ENCODE measurements around the gene HEPHL1. TPM values are rescaled to one million over a fixed set of nuclear protein-coding genes. Genes with fewer than 3 reads are reported as not detected.
"Not testable (repeated sequence)": the region's sequence is repeated elsewhere in the genome, so short reads cannot be mapped to it uniquely, and the experiment has no call there.

Gene HEPHL1
- total RNA-seq, 1 experiment from 2014 or later = not detected

DNA sequence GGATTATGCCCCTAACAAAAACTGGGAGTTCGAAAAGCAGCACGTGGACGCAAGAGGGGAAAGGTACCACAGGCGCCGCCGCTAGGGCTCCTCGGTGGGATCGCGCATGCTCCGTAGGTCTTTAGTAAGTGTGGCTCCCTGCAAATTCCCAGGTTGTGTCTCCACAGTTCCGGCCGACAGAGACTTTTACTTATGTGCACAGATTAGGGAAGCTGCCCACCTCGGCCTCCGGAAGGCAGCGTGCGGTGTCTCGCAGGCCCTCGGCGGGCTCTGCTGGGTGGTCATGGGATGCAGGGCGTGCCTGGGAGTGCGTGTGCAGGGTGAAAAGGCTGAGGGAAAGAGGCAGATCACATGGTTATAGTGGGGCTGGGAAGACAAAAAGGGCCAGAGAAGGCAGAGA is 67.8 kb downstream of the HEPHL1 start:
- Histone ChIP-seq H3K27ac (no peak overlapping the region), H3K4me1 (no peaks in the 10 kb centered on the region), H3K4me3 (no peak overlapping the region), H3K27me3 (no peaks in the 10 kb centered on the region), H3K36me3 (no peaks in the 10 kb centered on the region), H3K9me3 (replicated peaks) (no peaks in the 10 kb centered on the region)
- DNase-seq = no peak

DNA sequence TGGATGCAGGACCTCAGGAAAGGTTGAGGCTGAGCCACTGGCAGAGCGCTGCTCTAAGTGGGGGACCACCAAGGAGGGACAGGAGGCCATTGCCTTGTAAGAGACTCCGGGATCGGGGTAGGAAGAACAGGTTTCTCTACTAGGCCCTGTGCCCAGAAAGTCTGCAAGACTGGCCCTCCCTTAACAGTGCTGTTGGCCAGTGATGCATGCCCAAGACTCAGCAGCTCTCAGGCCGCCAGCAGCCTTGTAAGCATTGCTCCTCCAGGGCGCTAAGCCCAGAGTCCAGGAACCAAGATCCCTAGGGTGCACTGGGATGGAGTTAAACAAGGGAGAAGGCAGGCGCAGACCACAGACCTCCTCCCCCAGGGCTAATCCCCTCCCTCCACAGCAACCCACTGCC is 68.2 kb downstream of the HEPHL1 start:
- no peaks in the 10 kb centered on the region for H3K36me3 ChIP-seq
- no peaks in the 10 kb centered on the region for H3K4me1 ChIP-seq
- H3K9me3 ChIP-seq (replicated peaks) = no peaks in the 10 kb centered on the region
- H3K27ac ChIP-seq = no peak overlapping the region
- DNase-seq = no peak
- no peaks in the 10 kb centered on the region for H3K27me3 ChIP-seq
- H3K4me3 ChIP-seq = no peak overlapping the region

DNA sequence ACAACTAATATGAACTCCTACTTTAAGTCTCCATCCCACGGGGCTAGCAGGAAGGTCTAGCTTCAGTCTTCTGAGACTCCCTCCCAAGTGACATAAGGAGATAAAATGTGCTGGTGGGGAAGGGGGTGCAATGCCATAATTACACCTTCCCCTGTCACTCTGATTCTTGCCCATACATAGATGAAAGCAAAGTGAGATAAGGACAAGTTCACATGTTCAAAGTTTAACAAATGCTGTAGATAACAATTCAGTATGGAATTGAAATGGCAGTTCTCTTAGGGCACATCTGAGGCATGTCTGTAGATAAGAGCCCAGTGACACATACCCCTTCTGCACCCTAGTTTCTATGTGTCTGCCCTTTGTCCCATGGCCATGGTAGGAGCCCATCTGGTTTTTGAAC is 69.2 kb downstream of the HEPHL1 start:
- Histone ChIP-seq H3K27ac (no peak overlapping the region), H3K36me3 (no peaks in the 10 kb centered on the region), H3K27me3 (no peaks in the 10 kb centered on the region), H3K4me3 (no peak overlapping the region), H3K9me3 (replicated peaks) (no peaks in the 10 kb centered on the region), H3K4me1 (no peaks in the 10 kb centered on the region)
- no peak for DNase-seq

DNA sequence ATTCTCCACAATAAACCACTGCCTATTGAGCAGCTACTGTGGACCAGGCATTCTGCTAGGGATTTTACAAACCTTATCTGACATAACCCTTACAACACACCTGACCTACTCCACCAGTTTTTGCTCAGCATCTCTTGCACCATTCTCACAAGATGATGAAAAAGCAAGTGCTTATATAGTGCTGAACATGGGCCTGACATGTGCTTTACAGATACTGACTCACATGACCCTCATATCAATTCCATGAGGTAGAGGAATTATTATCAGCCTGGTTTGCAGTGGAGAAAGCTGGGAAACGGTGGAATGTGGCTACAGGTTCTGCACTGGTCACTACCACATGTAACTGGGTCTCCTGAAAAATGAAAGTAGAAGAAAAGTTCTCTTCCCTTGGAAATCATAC is 69.9 kb downstream of the HEPHL1 start:
- no peaks in the 10 kb centered on the region for H3K36me3 ChIP-seq
- H3K4me3 ChIP-seq = no peak overlapping the region
- no peak overlapping the region for H3K27ac ChIP-seq
- no peaks in the 10 kb centered on the region for H3K27me3 ChIP-seq
- no peaks in the 10 kb centered on the region for H3K4me1 ChIP-seq
- H3K9me3 ChIP-seq (replicated peaks) = no peaks in the 10 kb centered on the region
- no peak for DNase-seq

DNA sequence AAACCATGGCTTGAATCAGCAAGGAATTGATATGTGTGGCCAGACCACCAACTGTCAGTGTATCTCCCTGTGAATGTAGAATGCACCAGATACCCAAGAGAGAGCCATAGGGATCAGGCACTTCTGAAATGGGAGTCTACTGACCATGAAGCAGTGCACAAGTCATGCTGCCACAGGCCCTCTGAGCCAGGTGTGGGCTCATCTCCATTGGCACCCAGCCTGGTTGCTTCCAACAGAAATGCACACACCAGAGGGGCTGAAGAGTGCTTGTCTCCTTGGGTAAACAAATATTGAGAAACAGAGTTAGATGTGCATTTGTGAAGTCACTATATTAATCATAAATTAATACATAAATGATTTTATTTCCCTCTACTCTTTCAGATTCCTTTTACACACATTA is 79.1 kb downstream of the HEPHL1 start:
- Histone ChIP-seq H3K27ac (no peak overlapping the region), H3K36me3 (no peaks in the 10 kb centered on the region), H3K27me3 (no peaks in the 10 kb centered on the region), H3K4me1 (no peaks in the 10 kb centered on the region), H3K9me3 (replicated peaks) (no peaks in the 10 kb centered on the region), H3K4me3 (no peak overlapping the region)
- no peak for DNase-seq

DNA sequence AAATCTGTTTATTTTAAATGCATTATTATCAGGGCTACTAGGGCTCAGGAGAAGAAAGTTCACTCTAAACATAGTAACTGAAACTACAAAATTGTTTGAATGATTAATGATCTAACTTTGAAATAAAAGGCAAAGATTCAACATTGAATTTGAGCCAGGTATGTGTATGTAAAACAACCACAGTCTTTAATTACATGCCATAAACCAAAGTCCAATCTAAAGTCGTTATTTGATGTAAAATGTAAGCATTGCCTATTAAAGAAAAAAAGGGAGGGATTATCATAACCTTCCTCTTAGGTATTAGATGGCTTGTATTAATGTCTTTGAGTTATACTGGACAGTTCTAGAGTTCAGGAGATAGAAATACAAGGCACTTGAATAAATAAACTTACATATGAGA is 82.3 kb downstream of the HEPHL1 start:
- no peak overlapping the region for H3K27ac ChIP-seq
- no peak overlapping the region for H3K4me3 ChIP-seq
- no peak for DNase-seq
- no peaks in the 10 kb centered on the region for H3K27me3 ChIP-seq
- no peaks in the 10 kb centered on the region for H3K36me3 ChIP-seq
- no peaks in the 10 kb centered on the region for H3K4me1 ChIP-seq
- no peaks in the 10 kb centered on the region for H3K9me3 ChIP-seq (replicated peaks)

DNA sequence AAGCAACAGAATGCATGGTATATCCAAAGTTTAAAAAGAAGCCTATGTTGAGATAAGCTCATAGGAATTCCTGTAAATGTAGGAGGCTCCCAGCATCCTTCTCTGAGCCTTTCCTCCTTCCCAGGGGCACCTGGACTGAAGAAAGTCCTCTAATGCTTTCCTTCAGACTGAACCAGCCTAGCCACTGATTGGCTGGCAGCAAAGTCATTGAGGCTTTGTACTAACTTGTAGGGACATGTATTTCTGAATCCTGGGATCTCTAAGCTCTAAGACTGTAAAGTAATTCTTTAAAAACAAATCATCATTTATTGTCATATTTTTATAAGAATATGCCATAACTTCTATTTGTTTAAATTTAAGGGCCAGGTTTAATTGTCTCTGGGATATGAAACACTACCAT is 83.6 kb downstream of the HEPHL1 start:
- Histone ChIP-seq H3K9me3 (replicated peaks) (no peaks in the 10 kb centered on the region), H3K4me3 (no peak overlapping the region), H3K27ac (no peak overlapping the region), H3K27me3 (no peaks in the 10 kb centered on the region), H3K36me3 (no peaks in the 10 kb centered on the region), H3K4me1 (no peaks in the 10 kb centered on the region)
- DNase-seq = no peak

DNA sequence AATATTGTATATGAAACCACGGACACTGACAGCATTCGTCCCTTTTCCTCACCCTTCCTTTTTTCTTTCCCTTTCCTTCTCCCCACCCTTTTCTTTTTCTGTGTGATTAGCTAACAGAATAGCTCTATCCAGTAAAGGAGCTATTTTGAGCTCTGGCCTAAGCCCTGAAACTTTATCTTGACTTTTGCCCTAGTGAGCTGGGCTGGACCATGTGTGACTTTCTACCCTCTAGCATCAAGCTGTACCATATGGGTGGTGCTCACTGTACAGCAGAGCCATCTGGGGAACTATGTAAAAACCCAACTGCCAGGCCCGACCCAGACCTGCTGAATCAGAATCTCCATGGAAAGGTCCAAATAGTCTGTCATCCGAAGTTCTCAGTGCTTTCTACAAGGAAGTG is 85.6 kb downstream of the HEPHL1 start:
- Histone ChIP-seq H3K27ac (no peak overlapping the region), H3K4me3 (no peak overlapping the region), H3K36me3 (no peaks in the 10 kb centered on the region), H3K4me1 (no peaks in the 10 kb centered on the region), H3K27me3 (no peaks in the 10 kb centered on the region), H3K9me3 (replicated peaks) (no peaks in the 10 kb centered on the region)
- DNase-seq = no peak

DNA sequence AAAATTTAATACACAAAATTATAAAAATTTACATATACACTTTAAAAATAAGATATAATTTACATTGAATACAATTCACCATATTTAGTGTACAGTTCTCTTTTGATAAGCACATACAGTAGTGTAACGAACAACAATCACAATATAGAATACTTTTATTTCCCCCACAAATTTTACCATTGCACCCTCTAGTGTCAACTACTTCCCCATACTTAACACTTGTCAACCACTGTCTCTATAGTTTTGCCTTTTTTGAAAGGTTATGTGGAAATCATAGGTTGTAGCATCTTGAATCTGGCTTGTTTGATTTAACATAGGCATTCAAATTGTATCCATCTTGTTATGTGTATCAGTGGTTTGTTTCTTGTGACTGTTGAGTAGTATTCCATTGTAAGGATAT is 86.2 kb downstream of the HEPHL1 start:
- Histone ChIP-seq H3K27me3 (no peaks in the 10 kb centered on the region), H3K4me1 (no peaks in the 10 kb centered on the region), H3K4me3 (no peak overlapping the region), H3K36me3 (no peaks in the 10 kb centered on the region), H3K9me3 (replicated peaks) (no peaks in the 10 kb centered on the region), H3K27ac (no peak overlapping the region)
- no peak for DNase-seq

DNA sequence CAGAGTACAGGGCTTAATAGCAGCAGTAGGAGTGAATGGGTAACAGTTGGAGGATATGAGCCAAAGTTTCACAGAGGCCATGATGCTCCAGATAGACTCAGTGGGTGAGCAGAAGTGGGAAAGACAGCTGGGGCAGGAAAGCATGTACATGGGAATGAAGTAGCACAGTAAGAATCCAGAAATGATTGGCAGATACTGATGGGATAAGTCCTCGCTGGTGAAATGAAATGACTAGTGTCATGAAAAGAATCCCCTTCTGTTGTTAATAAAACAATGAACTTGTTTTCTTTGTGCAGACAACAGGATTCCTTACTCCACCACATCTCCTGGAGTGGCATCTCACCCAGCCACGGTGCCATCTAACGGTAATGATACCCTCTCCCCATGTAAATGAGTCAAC is 90.1 kb downstream of the HEPHL1 start:
- Histone ChIP-seq H3K4me1 (no peaks in the 10 kb centered on the region), H3K36me3 (no peaks in the 10 kb centered on the region), H3K27ac (no peak overlapping the region), H3K4me3 (no peak overlapping the region), H3K27me3 (no peaks in the 10 kb centered on the region), H3K9me3 (replicated peaks) (no peaks in the 10 kb centered on the region)
- DNase-seq = no peak

DNA sequence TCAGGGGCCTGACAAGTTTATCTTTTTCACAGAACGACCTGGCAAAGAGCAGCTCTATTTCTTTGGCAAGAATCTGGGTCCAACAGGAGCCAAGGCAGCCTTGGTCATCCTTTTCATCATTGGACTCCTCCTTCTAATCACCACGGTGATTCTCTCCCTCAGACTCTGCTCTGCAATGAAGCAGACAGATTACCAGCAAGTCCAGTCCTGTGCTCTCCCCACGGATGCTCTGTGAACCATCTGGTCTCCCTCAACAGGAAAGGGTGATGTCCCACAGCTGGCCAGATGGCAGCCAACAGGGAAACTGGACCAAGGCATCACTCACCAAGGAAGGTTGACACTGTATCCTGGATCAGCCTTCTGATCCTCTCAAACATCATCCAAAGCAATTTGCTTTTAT is 90.5 kb downstream of the HEPHL1 start:
- no peaks in the 10 kb centered on the region for H3K36me3 ChIP-seq
- H3K27ac ChIP-seq = no peak overlapping the region
- H3K9me3 ChIP-seq (replicated peaks) = no peaks in the 10 kb centered on the region
- no peak overlapping the region for H3K4me3 ChIP-seq
- no peaks in the 10 kb centered on the region for H3K27me3 ChIP-seq
- H3K4me1 ChIP-seq = no peaks in the 10 kb centered on the region
- DNase-seq = no peak

DNA sequence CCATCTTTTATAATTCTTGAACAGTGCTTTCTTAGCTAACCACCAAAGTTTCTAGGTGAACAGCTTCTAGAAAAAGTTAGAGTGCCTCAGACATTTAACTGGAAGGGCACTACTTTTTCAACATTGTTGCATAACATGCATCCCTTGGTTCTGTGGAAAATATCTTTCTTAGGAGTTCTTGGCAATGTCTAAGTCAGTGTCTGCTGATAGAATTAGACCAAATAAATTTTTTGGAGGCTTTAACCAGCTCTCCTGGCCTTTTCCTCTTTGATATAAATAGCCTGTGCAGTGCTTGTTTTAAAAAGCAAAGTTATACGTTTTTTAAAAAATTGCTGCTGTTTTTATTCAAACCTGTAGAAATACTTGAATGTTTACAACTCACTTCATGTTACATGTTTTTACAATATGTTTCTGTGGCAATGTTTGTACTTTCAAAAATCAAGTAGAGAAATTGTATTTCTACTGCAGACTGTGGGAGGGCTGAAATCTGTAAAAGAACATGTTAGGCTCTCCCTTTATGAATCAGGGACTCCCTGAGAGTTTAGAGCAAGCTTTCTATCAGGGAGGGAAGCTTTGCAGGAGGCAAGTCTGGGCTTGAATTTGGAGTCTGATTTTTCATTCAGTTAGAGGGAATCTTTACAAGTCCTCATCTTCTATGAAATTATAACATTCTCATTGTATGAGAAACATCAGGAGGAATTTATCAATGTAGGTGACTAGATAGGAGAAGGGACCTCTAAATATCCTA is 91.2 kb downstream of the HEPHL1 start:
- H3K27me3 ChIP-seq = no peaks in the 10 kb centered on the region
- DNase-seq = no peak
- no peaks in the 10 kb centered on the region for H3K4me1 ChIP-seq
- no peak overlapping the region for H3K4me3 ChIP-seq
- H3K36me3 ChIP-seq = no peaks in the 10 kb centered on the region
- no peak overlapping the region for H3K27ac ChIP-seq
- no peaks in the 10 kb centered on the region for H3K9me3 ChIP-seq (replicated peaks)

DNA sequence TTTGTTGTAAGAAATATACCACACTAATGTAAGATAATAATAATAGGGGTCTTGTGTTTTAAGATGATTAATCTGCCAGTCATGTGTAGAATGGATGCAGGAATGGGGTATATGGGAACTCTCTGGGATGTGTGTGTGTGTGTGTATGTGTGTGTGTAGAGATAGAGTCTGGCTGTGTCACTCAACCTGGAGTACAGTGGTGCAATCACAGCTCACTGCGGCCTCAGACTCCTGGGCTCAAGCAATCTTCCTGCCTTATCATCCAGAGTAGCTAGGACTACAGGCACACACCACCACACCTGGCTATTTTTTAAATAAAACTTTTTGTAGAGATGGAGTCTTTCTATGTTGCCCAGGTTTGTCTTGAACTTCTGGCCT is 96.0 kb downstream of the HEPHL1 start:
- Histone ChIP-seq H3K36me3 (no peaks in the 10 kb centered on the region), H3K9me3 (replicated peaks) (no peaks in the 10 kb centered on the region), H3K27ac (no peak overlapping the region), H3K27me3 (no peaks in the 10 kb centered on the region), H3K4me3 (no peak overlapping the region), H3K4me1 (no peaks in the 10 kb centered on the region)
- DNase-seq = no peak

DNA sequence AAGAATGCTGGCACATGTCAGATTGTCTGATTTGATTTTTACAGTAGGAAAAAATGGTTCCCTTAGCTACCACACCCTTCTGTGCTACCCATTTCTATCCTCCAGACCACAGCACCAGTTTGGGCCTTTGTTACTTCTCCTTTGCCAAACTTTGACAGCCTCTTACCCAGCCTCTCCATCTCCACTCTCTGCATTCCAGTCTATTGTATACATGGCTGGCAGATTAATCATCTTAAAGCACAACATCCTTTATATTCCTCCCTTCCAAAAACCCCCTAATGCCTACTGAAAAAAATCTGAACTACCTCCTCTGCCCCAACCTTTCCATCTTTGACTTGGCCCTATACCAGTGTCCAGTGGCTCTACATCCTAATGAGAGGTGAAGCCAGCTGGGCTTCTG is 96.7 kb downstream of the HEPHL1 start:
- H3K27me3 ChIP-seq = no peaks in the 10 kb centered on the region
- H3K36me3 ChIP-seq = no peaks in the 10 kb centered on the region
- H3K27ac ChIP-seq = no peak overlapping the region
- no peak for DNase-seq
- no peaks in the 10 kb centered on the region for H3K4me1 ChIP-seq
- H3K9me3 ChIP-seq (replicated peaks) = no peaks in the 10 kb centered on the region
- H3K4me3 ChIP-seq = no peak overlapping the region

DNA sequence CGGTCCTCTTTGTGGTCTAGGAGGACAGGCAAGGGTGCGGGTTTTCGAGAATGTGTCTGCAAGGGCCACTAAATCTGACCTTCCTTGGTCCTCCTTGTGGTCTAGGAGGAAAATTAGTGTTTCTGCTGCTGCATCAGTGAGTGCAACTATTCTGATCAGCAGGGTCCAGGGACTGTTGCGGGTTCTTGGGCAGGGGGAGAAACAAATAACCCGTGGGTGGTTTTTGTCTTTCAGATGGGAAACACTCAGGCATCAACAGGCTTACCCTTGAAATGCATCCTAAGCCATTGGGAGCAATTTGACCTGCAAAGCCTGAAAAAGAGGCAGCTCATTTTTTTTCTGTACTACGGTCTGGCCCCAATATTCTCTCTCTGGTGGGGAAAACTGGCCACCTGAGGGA is 98.5 kb downstream of the HEPHL1 start:
- H3K4me1 ChIP-seq; H3K4me3 ChIP-seq; DNase-seq; H3K9me3 ChIP-seq (replicated peaks); H3K27ac ChIP-seq; H3K36me3 ChIP-seq; H3K27me3 ChIP-seq: not testable (repeated sequence)

DNA sequence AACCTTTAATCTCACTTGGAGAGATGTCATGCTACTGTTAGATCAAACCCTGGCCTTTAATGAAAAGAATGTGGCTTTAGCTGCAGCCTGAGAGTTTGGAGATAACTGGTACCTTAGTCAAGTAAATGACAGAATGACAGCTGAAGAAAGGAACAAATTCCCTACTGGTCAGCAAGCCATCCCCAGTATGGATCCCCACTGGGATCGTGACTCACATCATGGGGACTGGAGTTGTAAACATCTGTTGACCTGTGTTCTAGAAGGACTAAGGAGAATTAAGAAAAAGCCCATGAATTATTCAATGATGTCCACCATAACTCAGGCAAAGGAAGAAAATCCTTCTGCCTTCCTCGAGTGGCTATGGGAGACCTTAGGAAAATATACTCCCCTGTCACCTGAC is 99.4 kb downstream of the HEPHL1 start:
- not testable (repeated sequence) for H3K27ac ChIP-seq, H3K27me3 ChIP-seq

More for the DNA sequence above, 99.4 kb downstream of the HEPHL1 start:
- H3K4me1 ChIP-seq; H3K4me3 ChIP-seq; H3K9me3 ChIP-seq (replicated peaks); H3K36me3 ChIP-seq; DNase-seq: not testable (repeated sequence)
